ENCODE measurements around the gene CCDC170. TPM values are rescaled to one million over a fixed set of nuclear protein-coding genes. Genes with fewer than 3 reads are reported as not detected.
A peak's percentile ranks its signal among the peaks of the same experiment; 100 is the strongest.

The CCDC170 gene
- total and polyA plus RNA-seq, 9 of the 15 experiments (the other 6 are each of a cell fraction or from before 2014, with no cell fraction given), result 0.01 to 0.18 (median 0.05) TPM; not detected in 6

GRCh38 chr6:151447237-151447636 lies 46.6 kb upstream of the CCDC170 start:
- peaks cover 67% of the 10 kb centered on the region for H3K79me2 ChIP-seq (ENCODE audit: control insufficient read depth, insufficient read depth, low read length)
- no peak for FAIRE-seq
- no peak overlapping the region for H3K9ac ChIP-seq (ENCODE audit: insufficient read depth in 1 of 2, low read depth in 2 of 2, low read length in 2 of 2)
- BruUV-seq (replicated peaks), result no TSS peak
- H3K27ac ChIP-seq (ENCODE audit: extremely low read depth, low read depth, low read length), result no peak overlapping the region
- H3K4me2 ChIP-seq (ENCODE audit: insufficient read depth, low read length), result no peak overlapping the region
- no peak for ATAC-seq
- no peak overlapping the region for H2AFZ ChIP-seq (ENCODE audit: low read depth, low read length)
- H3K27me3 ChIP-seq (ENCODE audit: control insufficient read depth in 2 of 2, insufficient read depth in 2 of 2, low read length in 2 of 2), result no peaks in the 10 kb centered on the region
- intact Hi-C loops (cut with micrococcal nuclease), result no loop called here
- in situ Hi-C loops (cut with MboI), result no loop called here
- H3K9me1 ChIP-seq (ENCODE audit: control insufficient read depth, insufficient read depth, low read length), result no peaks in the 10 kb centered on the region
- no peaks in the 10 kb centered on the region for H3K9me3 ChIP-seq (replicated peaks; ENCODE audit: control insufficient read depth, insufficient read depth, low read depth, low read length)
- DNase-seq (ENCODE audit: extremely low read depth in 1 of 4, low spot score in 3 of 4), result no peak
- peaks cover 0 to 7% of the 10 kb centered on the region in 2 experiments; a peak in 2 of 5 replicates for H3K4me1 ChIP-seq (replicated peaks in 1 of 2; ENCODE audit: control insufficient read depth in 2 of 2, insufficient read depth in 2 of 2, low read length in 2 of 2)
- ChIA-PET CTCF (ENCODE audit: low intra/inter-chr PET ratio) (no interaction called here), POLR2A (interaction anchor here (1.1 to 1.5 kb wide), 2 partner anchors 9 to 56 kb away, joined by 3 to 7 read pairs; partner anchors contain the start of gene ZBTB2)
- H3K4me3 ChIP-seq, result no peak overlapping the region
- 72% methylated on average over 4 of the region's 4 CpGs for WGBS (ENCODE audit: insufficient coverage, low coverage, missing lambda C conversion rate)
- H4K20me1 ChIP-seq (replicated peaks; ENCODE audit: control insufficient read depth, insufficient read depth, low read length), result no peaks in the 10 kb centered on the region
- peaks cover 46% of the 10 kb centered on the region for H3K36me3 ChIP-seq (ENCODE audit: control insufficient read depth, insufficient read depth, low read length)
- TF ChIP-seq ZBTB7A (IDR thresholded peaks at IDR 0.05; ENCODE audit: borderline replicate concordance, control insufficient read depth, low read depth, low read length) (no peak), ZNF133 (CRISPR knock-in tag; IDR thresholded peaks at IDR 0.05) (no peak), PHF20 (IDR thresholded peaks at IDR 0.05; ENCODE audit: partially characterized antibody) (peak; percentile 14), CAMTA2 (CRISPR knock-in tag; conservative IDR thresholded peaks at IDR 0.05) (no peak), RBM25 (IDR thresholded peaks at IDR 0.05; ENCODE audit: low read depth, low read length, severe bottlenecking) (peak; percentile 99), KLF13 (tag; IDR thresholded peaks at IDR 0.05; ENCODE audit: borderline replicate concordance, low read depth) (no peak), CHD4 (IDR thresholded peaks at IDR 0.05; ENCODE audit: insufficient read depth, insufficient replicate concordance, low read depth, low read length, poor library complexity, severe bottlenecking) (peak; percentile 47), JUNB (CRISPR knock-in tag; conservative IDR thresholded peaks at IDR 0.05) (no peak), KLF6 (CRISPR knock-in tag; IDR thresholded peaks at IDR 0.05; ENCODE audit: borderline replicate concordance) (no peak), MCM7 (IDR thresholded peaks at IDR 0.05) (no peak), HDAC2 (IDR thresholded peaks at IDR 0.05) (0 out of 2 replicates have a peak, but pooled peaks have one; percentile 17), FOXK1 (CRISPR knock-in tag; IDR thresholded peaks at IDR 0.05; ENCODE audit: borderline replicate concordance) (no peak), KDM1A (IDR thresholded peaks at IDR 0.05) (peak; percentile 33 to 48; a peak in 3 of 4 replicates), ELK1 (CRISPR knock-in tag; IDR thresholded peaks at IDR 0.05) (no peak), STAG1 (CRISPR knock-in tag; IDR thresholded peaks at IDR 0.05; ENCODE audit: borderline replicate concordance) (no peak), TFAM (CRISPR knock-in tag; conservative IDR thresholded peaks at IDR 0.05) (no peak), POLR2AphosphoS5 (IDR thresholded peaks at IDR 0.05; ENCODE audit: control insufficient read depth, insufficient read depth, low read depth, low read length) (no peak), CGGBP1 (CRISPR knock-in tag; IDR thresholded peaks at IDR 0.05) (no peak), TCFL5 (CRISPR knock-in tag; conservative IDR thresholded peaks at IDR 0.05) (no peak)
- TF ChIP-seq, protein P1, sequence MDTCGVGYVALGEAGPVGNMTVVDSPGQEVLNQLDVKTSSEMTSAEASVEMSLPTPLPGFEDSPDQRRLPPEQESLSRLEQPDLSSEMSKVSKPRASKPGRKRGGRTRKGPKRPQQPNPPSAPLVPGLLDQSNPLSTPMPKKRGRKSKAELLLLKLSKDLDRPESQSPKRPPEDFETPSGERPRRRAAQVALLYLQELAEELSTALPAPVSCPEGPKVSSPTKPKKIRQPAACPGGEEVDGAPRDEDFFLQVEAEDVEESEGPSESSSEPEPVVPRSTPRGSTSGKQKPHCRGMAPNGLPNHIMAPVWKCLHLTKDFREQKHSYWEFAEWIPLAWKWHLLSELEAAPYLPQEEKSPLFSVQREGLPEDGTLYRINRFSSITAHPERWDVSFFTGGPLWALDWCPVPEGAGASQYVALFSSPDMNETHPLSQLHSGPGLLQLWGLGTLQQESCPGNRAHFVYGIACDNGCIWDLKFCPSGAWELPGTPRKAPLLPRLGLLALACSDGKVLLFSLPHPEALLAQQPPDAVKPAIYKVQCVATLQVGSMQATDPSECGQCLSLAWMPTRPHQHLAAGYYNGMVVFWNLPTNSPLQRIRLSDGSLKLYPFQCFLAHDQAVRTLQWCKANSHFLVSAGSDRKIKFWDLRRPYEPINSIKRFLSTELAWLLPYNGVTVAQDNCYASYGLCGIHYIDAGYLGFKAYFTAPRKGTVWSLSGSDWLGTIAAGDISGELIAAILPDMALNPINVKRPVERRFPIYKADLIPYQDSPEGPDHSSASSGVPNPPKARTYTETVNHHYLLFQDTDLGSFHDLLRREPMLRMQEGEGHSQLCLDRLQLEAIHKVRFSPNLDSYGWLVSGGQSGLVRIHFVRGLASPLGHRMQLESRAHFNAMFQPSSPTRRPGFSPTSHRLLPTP (IDR thresholded peaks at IDR 0.05; ENCODE audit: borderline replicate concordance, extremely low read depth, insufficient read length), result no peak
